ENCODE results near the gene SSR4.
"Not testable (repeated sequence)": the region's sequence is repeated elsewhere in the genome, so short reads cannot be mapped to it uniquely, and the experiment has no call there.

The SSR4 gene

DNA sequence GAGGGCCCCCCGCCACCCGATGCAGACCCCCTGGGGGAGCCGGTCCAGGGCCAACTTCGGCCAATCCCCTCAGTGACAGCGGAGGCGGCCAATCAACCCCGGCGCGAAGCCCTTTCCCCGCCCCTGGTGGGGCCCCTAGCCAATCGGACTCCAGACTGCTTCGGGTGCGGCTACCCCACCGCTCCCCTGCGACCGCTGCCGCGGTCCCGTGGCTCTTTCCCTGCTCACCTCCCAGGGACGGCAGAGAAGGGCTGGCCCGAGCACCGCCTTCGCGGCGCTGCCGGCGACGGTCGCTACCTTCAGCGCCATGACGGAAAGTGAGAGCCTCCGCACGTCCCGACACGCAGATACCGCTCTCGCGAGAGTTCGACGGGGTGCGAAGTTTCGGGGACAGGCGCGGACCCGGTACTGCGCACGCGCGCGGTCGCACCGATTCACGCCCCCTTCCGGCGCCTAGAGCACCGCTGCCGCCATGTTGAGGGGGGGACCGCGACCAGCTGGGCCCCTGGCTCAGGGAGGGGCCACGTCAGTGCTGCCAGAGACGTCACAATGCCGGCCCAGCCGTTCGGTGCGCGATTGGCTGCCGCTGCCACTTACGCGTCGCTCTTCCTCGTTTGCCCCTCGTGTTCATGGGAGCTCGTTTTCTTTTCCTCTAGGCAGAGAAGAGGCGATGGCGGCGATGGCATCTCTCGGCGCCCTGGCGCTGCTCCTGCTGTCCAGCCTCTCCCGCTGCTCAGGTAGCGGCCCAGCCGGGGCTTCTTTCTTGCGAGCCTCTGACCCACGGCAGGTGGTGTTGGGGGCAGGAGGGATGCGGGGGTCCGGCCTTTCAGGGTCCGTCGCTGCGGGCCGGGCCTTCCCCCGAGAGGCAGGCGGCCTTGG lies at the start of gene SSR4, which contains the start of gene IDH3G:
Gene SSR4, plus strand, starts transcription at position 651 of the 879 bp plus-strand sequence. Its CDS starts 20 bp downstream, at position 671.
Gene IDH3G, minus strand, starts transcription at position 358 of the 879 bp plus-strand sequence. Its CDS starts 49 bp downstream, at position 309.
- peak within 1 kb of the TSS; percentile 71 for H3K27ac ChIP-seq (ENCODE audit: low read depth, low read length)
- H3K4me3 ChIP-seq (ENCODE audit: low read depth in 1 of 2, low read length in 2 of 2): peak within 1 kb of the TSS; percentile 58 to 70
- peaks cover 9% of the 10 kb centered on the region for H3K36me3 ChIP-seq (ENCODE audit: insufficient read depth, low read length)
- H3K9me3 ChIP-seq (ENCODE audit: low read length): no peaks in the 10 kb centered on the region
- peaks cover 0 to 16% of the 10 kb centered on the region in 2 donors for H3K27me3 ChIP-seq (ENCODE audit: control insufficient read depth in 1 of 2, insufficient read depth in 2 of 2, low read length in 2 of 2)
- peak within 1 kb of the TSS; percentile 68 for H3K9ac ChIP-seq (ENCODE audit: low read length)
- peaks cover 28% of the 10 kb centered on the region for H3K4me1 ChIP-seq (ENCODE audit: insufficient read depth, low read length)

- H3K4me3 ChIP-seq (ENCODE audit: low read depth in 1 of 2, low read length in 2 of 2); H3K27ac ChIP-seq (ENCODE audit: low read depth, low read length); H3K36me3 ChIP-seq (ENCODE audit: insufficient read depth, low read length); H3K27me3 ChIP-seq (ENCODE audit: control insufficient read depth in 1 of 2, insufficient read depth in 2 of 2, low read length in 2 of 2); H3K4me1 ChIP-seq (ENCODE audit: insufficient read depth, low read length); H3K9me3 ChIP-seq (ENCODE audit: low read length); H3K9ac ChIP-seq (ENCODE audit: low read length): not testable (repeated sequence)
Observed at GRCh38 chrX:153745067-153745433, 49.4 kb upstream of the SSR4 start.

DNA sequence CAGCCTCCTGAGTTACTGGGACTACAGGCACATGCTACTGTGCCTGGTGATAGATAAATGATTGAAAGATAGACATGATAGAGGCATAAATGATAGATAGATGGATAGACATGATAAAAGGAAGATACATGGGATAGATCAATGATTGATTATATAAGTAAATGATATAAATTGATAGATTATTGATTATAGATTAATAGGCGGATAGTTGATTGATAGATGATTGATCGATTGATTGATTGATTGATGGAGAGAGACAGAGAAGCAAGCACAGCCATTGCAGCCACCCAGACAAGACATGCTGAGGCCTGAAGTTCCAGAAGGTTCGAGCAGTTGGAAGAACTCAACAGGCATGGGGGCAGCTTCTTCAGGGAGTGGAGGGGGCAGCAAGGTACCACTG lies 48.1 kb upstream of the SSR4 start:
- H3K27me3 ChIP-seq (ENCODE audit: control insufficient read depth in 1 of 2, insufficient read depth in 2 of 2, low read length in 2 of 2): peaks cover 0 to 7% of the 10 kb centered on the region in 2 donors
- no peak overlapping the region for H3K27ac ChIP-seq (ENCODE audit: low read depth, low read length)
- H3K9ac ChIP-seq (ENCODE audit: low read length): no peak overlapping the region
- no peaks in the 10 kb centered on the region for H3K4me1 ChIP-seq (ENCODE audit: insufficient read depth, low read length)
- no peak overlapping the region for H3K4me3 ChIP-seq (ENCODE audit: low read depth in 1 of 2, low read length in 2 of 2)
- no peaks in the 10 kb centered on the region for H3K36me3 ChIP-seq (ENCODE audit: insufficient read depth, low read length)
- no peaks in the 10 kb centered on the region for H3K9me3 ChIP-seq (ENCODE audit: low read length)

DNA sequence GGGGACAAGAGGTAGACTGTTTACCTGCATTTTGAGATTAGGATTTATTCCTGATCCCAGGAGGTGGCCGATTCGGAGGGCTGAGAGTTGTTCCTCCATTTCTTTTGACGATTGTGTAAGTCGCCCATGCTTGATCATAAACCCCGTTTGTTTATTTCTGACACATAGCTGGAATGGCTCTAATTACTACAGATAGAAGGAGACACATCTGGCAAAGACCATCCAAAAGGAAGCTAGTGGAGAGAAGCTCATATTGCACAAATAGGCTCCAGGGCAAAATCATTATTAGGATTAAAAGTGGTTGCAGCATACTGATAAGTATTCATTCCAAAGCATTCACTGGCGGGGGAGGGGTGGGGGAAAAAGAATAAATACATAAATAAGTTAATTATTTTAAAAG lies 47.5 kb upstream of the SSR4 start:
- not testable (repeated sequence) for H3K9ac ChIP-seq (ENCODE audit: low read length); H3K36me3 ChIP-seq (ENCODE audit: insufficient read depth, low read length); H3K27ac ChIP-seq (ENCODE audit: low read depth, low read length); H3K4me3 ChIP-seq (ENCODE audit: low read depth in 1 of 2, low read length in 2 of 2); H3K27me3 ChIP-seq (ENCODE audit: control insufficient read depth in 1 of 2, insufficient read depth in 2 of 2, low read length in 2 of 2); H3K4me1 ChIP-seq (ENCODE audit: insufficient read depth, low read length); H3K9me3 ChIP-seq (ENCODE audit: low read length)

- not testable (repeated sequence) for H3K27ac ChIP-seq (ENCODE audit: low read depth, low read length); H3K9ac ChIP-seq (ENCODE audit: low read length); H3K27me3 ChIP-seq (ENCODE audit: control insufficient read depth in 1 of 2, insufficient read depth in 2 of 2, low read length in 2 of 2); H3K4me3 ChIP-seq (ENCODE audit: low read depth in 1 of 2, low read length in 2 of 2); H3K4me1 ChIP-seq (ENCODE audit: insufficient read depth, low read length); H3K36me3 ChIP-seq (ENCODE audit: insufficient read depth, low read length); H3K9me3 ChIP-seq (ENCODE audit: low read length)
Observed at GRCh38 chrX:153749017-153749416, 45.5 kb upstream of the SSR4 start.

- H3K9ac ChIP-seq (ENCODE audit: low read length): no peak overlapping the region
- no peak overlapping the region for H3K4me3 ChIP-seq (ENCODE audit: low read depth in 1 of 2, low read length in 2 of 2)
- H3K27me3 ChIP-seq (ENCODE audit: control insufficient read depth in 1 of 2, insufficient read depth in 2 of 2, low read length in 2 of 2): no peaks in the 10 kb centered on the region
- H3K9me3 ChIP-seq (ENCODE audit: low read length): no peaks in the 10 kb centered on the region
- no peaks in the 10 kb centered on the region for H3K4me1 ChIP-seq (ENCODE audit: insufficient read depth, low read length)
- no peaks in the 10 kb centered on the region for H3K36me3 ChIP-seq (ENCODE audit: insufficient read depth, low read length)
- H3K27ac ChIP-seq (ENCODE audit: low read depth, low read length): no peak overlapping the region
Observed at GRCh38 chrX:153750127-153750774, 44.2 kb upstream of the SSR4 start.

DNA sequence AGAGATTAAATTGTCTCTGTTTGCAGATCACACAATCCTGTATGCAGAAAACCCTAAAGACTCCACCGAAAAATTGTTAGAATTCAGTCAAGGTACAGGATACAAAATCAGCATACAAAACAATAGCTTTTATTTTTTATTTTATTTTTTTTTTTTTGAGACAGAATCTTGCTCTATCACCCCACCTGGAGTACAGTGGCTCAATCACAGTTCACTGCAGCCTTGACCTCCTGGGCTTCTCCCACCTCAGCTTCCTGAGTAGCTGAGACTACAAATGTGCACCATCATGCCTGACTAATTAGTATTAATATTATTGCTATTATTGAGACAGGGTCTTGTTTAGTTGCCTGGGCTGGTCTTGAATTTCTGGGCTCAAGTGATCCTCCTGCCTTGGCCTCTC lies 39.3 kb upstream of the SSR4 start:
- Histone ChIP-seq H3K27ac (ENCODE audit: low read depth, low read length) (no peak overlapping the region), H3K9me3 (ENCODE audit: low read length) (no peaks in the 10 kb centered on the region), H3K36me3 (ENCODE audit: insufficient read depth, low read length) (no peaks in the 10 kb centered on the region), H3K9ac (ENCODE audit: low read length) (no peak overlapping the region), H3K4me3 (ENCODE audit: low read depth in 1 of 2, low read length in 2 of 2) (no peak overlapping the region), H3K27me3 (ENCODE audit: control insufficient read depth in 1 of 2, insufficient read depth in 2 of 2, low read length in 2 of 2) (no peaks in the 10 kb centered on the region), H3K4me1 (ENCODE audit: insufficient read depth, low read length) (no peaks in the 10 kb centered on the region)

- no peaks in the 10 kb centered on the region for H3K36me3 ChIP-seq (ENCODE audit: insufficient read depth, low read length)
- H3K4me1 ChIP-seq (ENCODE audit: insufficient read depth, low read length): no peaks in the 10 kb centered on the region
- no peak overlapping the region for H3K4me3 ChIP-seq (ENCODE audit: low read depth in 1 of 2, low read length in 2 of 2)
- H3K9ac ChIP-seq (ENCODE audit: low read length): no peak overlapping the region
- no peaks in the 10 kb centered on the region for H3K9me3 ChIP-seq (ENCODE audit: low read length)
- no peak overlapping the region for H3K27ac ChIP-seq (ENCODE audit: low read depth, low read length)
- peaks cover 0 to 4% of the 10 kb centered on the region in 2 donors for H3K27me3 ChIP-seq (ENCODE audit: control insufficient read depth in 1 of 2, insufficient read depth in 2 of 2, low read length in 2 of 2)
Observed at GRCh38 chrX:153761863-153762262, 32.6 kb upstream of the SSR4 start.

- H3K4me1 ChIP-seq (ENCODE audit: insufficient read depth, low read length): no peaks in the 10 kb centered on the region
- no peaks in the 10 kb centered on the region for H3K36me3 ChIP-seq (ENCODE audit: insufficient read depth, low read length)
- no peak overlapping the region for H3K27ac ChIP-seq (ENCODE audit: low read depth, low read length)
- no peak overlapping the region for H3K4me3 ChIP-seq (ENCODE audit: low read depth in 1 of 2, low read length in 2 of 2)
- H3K9ac ChIP-seq (ENCODE audit: low read length): no peak overlapping the region
- no peaks in the 10 kb centered on the region for H3K9me3 ChIP-seq (ENCODE audit: low read length)
- H3K27me3 ChIP-seq (ENCODE audit: control insufficient read depth in 1 of 2, insufficient read depth in 2 of 2, low read length in 2 of 2): peaks cover 0 to 4% of the 10 kb centered on the region in 2 donors
Observed at GRCh38 chrX:153762626-153763173, 31.8 kb upstream of the SSR4 start.

DNA sequence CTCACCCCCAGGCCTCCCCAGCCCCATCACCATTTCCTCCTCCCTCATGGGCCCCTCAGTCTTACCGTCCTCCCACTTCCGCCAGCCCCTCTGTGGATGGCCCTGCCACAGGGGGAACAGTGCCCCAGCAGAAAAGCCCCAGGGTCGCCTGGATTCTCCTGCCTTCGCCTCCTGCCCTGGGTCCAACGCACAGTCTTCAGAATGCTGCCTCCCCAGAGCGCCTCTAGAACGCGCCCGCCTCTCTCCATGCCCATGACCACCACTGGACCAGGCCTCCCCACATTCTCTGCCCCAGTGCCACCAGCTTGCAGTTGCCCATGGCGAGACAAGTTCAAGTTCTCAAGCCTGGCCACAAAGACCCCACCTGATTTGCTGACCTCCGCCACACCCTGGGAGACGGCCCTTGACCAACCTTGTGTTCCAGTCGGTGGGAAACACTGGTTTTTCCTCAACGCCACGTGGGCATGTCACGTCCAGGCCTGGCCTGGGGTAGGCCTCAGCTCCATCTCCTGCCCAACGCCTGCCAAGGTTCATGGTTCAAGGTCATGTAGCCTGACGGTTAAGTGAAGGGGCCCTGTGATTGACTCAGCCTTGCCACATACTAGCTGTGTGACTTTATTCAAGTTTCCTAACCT lies 31.1 kb upstream of the SSR4 start:
- no peak overlapping the region for H3K9ac ChIP-seq (ENCODE audit: low read length)

More for the DNA sequence above, 31.1 kb upstream of the SSR4 start:
- H3K36me3 ChIP-seq (ENCODE audit: insufficient read depth, low read length): peaks cover 5% of the 10 kb centered on the region
- peaks cover 0 to 4% of the 10 kb centered on the region in 2 donors for H3K27me3 ChIP-seq (ENCODE audit: control insufficient read depth in 1 of 2, insufficient read depth in 2 of 2, low read length in 2 of 2)
- no peaks in the 10 kb centered on the region for H3K4me1 ChIP-seq (ENCODE audit: insufficient read depth, low read length)
- no peak overlapping the region for H3K4me3 ChIP-seq (ENCODE audit: low read depth in 1 of 2, low read length in 2 of 2)
- no peak overlapping the region for H3K27ac ChIP-seq (ENCODE audit: low read depth, low read length)
- no peaks in the 10 kb centered on the region for H3K9me3 ChIP-seq (ENCODE audit: low read length)
